ENCODE data around the gene SYT11. TPM values are rescaled to one million over a fixed set of nuclear protein-coding genes. Genes with fewer than 3 reads are reported as not detected.
A peak's percentile ranks its signal among the peaks of the same experiment; 100 is the strongest.

Gene SYT11
- total RNA-seq, 1 donor from 2014 or later, result 11.3 TPM

DNA sequence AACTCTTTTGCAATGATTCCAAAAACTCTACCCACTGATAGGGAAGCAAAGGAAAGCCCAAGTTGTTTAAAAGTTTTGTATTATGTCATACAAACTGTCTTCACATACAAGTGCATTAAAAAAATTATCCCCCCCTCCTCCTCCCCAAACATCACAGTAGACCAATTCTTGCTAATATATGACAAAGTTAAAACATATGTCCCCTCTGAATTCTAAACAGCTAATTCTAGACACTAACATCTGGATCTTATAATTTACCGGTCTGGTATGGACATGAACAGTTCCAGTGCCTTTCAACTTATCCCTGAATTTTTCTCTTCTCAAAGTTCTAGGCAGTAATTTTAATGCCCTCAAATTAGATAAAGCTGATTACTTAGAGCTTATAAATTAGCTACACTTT is 38.4 kb downstream of the SYT11 start:
- no peak for DNase-seq (ENCODE audit: low spot score)

DNA sequence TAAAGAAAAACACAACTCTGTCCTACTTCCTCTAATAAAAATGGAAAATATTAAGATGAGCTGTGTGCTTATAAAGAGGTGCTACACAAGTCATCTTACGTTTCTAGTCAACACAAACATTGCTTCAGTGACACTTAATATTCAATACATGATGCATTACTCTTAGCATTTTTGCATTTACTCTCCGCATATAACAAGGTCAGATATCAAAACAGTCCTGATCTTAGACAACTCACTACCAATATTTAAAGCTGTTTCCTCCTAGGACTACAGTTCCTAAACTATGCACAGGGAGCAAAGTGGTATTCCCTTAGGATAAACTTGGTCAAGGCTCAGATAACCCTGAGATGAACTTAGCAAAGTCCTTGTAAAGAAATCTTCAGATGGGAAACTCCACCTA is 39.5 kb downstream of the SYT11 start:
- DNase-seq (ENCODE audit: low spot score), result no peak

DNA sequence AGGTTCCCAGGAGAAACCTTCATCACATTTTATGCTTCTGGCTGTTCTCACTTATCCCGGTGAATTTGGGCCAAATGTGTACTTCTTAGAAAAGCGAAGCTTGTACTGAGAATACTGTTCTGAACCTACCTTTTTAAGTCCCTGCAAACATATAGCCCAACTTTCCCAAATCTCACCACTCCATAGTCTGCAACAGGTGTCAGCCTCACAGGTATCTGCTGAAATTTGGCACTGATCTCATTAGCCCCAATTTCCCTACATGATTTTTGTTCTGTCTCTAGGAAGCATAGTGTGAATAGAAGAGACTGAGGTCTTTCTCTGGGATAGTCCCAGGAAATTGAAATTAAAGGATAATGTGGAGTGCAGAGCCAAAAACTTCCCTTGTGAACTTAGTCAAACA is 40.3 kb downstream of the SYT11 start:
- DNase-seq (ENCODE audit: low spot score), result no peak

DNA sequence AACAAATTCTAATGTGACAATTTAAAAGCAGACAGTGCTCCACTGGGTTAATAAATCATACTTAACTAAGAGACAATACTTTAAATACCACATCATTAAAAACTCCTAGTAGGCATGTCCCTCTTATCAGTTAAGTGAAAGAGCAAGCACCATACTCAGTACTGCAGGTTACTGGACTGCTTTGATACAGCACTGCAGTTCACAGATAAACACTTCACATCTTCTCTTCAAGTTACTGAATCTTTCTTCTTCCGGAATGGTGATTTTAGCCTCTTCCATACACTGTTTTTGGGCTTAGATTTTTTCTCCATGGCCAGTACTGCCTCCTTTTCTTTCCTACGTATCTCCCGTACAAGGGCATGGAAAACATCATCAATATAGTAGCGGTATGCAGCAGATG is 40.8 kb downstream of the SYT11 start:
- no peak for DNase-seq (ENCODE audit: low spot score)

DNA sequence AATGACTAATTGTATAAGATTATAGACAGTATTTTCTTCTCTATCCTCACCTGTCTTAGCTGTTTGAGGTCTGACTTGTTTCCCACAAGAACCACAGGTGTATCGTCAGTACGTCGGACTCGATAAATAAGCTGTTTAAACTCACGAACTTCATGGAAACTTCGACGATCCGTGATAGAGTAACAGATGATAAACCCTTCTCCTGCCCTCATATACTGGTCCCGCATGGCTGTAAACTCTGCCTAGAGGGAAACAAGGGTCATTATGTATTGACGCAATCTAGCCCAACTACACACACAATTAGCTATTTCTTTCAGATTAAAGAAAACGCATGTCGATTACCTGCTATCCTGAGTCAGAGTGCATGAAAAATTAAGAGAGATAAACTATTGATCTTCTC is 44.9 kb downstream of the SYT11 start:
- no peak for DNase-seq (ENCODE audit: low spot score)

DNA sequence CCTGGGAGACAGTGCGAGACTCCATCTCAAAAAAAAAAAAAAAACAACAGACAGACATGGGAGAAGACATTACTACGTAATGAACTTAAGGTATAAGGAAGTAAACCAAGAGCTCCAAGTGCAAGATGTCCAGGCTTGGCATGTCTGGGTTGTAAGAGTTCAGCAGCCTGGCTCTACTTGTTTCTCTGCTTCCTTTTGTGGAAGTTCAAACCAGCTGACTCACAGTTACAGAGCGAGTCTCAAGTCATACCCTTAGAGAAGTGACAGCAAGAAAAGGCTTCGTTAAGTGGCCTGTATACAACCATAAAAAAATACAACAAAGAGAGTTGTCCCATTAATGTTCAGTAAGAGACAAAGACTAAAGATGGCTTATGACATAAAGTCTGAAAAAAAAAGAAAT is 50.5 kb downstream of the SYT11 start:
- DNase-seq (ENCODE audit: low spot score), result peak; percentile 70

DNA sequence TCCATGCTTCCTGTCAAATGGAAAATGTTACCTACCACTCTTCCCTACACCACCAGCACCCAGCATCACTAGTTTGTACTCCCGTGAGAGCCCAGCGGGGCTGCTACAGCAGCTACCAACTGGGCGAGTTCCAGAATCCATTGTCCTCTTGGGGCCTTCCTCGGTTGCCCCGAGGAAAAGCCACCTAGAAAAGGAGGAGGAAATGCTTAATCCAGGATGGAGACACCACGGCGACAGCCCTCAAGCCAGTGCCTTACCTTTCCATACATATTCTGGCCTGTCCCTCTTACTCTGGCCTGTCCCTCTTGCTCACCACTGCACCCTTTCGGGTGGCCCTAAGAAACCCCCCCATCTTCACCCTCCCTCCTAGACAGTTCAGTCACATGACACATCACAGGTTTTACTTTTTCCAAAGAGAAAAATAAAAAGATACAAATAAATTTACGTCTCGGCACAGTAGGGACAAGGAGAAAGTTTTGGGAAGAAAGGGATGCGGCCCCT is 51.3 kb downstream of the SYT11 start:
- no peak for DNase-seq (ENCODE audit: low spot score)

DNA sequence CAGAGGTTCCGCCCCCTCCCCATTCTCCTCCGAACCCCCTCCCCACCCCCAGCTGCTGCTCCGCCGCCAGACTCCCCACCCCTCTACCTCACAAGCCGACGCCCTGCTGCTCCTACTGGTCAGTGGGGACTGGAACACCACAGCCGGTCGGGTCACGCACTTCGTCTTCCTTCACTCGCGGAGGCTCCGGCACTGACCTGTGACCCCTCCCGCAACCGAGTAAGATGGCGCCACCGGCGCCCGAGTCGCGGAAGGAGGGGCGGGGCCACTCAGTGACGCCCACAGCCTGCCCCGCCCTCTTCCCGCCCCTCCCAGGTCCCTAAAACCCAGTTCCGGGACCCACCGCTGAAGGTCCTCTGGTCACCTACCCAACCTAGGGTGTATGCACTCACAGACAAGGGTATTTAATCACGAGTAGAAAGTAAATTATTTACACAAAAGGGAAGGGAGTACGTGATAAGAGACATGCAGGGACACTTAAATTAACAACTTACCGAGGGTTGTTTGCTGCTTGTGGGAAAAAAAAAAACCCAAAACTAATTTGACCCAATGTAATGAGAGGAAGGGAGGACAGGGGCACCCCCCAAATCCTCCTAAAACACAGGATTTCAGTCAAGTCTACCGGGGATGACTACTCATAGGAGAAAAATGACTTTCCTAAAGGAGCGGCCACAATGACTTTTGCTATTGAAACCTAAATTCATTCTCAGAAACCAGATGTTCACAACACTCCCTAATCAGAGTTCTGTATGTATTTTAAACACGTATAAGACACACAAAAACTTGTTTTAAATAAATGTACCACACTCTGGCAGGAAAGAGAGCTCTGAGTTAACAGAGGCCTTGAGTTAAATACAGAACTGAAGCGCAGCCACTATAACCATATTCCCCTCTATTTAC is 52.0 kb downstream of the SYT11 start, which contains the start of gene RIT1:
Gene RIT1, minus strand, starts transcription at position 194 of the 900 bp plus-strand sequence. CDS start 588 bp downstream, outside the sequence.
- peak; percentile 91 for DNase-seq (ENCODE audit: low spot score)

DNA sequence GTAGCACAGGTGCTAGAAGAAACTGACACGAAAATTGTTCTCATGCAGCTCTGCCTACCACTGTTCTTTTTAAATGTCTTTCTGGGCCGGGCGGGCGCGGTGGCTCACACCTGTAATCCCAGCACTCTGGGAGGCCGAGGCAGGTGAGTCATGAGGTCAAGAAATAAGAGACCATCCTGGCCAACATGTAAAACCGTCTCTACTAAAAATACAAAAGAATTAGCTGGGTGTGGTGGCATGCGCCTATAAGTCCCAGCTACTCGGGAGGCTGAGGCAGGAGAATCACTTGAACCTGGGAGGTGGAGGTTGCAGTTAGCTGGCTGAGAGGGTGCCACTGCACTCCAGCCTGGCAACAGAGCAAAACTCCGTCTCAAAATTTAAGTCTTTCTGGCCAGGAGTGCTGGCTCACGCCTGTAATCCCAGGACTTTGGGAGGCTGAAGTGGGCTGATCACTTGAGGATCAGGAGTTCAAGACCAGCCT is 52.7 kb downstream of the SYT11 start:
- no peak for DNase-seq (ENCODE audit: low spot score)

DNA sequence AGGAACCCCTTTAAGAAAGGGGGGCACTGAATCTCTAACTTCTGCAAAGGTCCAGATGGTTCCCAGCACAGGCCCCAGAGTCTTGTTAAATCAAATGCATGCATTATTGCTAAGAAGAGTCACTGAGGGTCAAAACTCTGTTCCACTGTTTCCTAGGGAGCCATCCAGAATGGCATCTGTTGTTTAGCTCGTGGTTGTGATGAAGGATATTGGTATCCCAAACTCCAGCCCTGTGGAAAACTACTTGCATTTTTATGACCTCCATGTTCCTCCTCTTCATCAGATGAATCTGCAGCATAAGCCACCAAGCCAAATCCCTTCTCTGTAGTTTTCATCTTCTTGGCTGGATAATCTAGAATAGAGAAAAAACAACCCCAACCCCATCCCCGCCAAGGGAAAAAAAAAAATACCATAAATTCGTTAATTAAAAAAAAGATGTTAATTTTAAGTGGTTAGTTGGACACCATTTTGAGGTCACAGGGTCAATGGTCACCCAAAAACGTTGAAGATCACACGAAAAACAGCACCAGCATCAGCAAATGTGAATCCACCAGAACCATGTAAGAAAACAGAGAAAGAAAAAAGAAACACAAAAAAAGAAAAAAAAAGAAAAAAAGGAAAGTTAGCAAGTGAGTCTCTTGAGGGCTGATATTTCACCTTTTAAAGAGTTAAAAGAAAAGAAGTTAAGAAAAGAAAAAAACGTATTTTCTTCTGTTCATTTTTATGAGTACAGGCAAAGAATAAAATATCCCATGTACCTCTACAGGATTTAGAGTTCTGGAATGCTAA is 54.8 kb downstream of the SYT11 start:
- DNase-seq (ENCODE audit: low spot score), result no peak

DNA sequence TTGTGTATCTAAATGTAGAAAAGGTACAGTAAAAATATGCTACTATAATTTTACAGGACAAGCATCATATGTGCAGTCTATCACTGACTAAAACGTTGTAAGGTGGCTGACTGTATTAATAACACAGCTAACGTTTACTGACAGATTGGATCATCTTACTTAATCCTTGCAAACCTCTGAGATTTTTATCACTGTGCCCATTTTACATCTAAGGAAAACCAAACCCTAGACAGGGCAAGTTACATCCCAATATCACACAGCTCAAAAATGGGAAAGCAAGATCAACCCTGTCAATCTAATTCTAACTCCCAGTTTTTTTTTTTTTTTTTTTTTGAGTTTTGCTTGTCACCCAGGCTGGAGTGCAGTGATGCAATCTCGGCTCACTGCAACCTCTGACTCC is 59.3 kb downstream of the SYT11 start:
- DNase-seq (ENCODE audit: low spot score), result no peak

DNA sequence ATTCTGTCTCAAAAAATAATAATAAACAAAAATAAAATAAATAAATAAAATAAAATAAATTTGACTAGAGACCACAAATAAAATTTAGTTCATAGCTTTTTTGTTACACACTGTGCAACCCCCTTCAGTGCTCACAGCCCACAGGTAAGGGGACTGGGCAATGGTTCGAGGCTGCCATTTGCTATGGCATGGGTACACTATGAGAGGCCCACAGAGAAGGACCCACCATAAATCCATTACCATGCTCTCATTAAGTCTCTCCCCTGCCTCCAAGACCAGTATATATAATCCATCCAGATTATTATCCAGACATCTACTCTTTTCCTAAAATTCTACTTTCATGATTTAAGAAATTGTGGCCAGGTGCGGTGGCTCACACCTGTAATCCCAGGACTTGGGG is 60.4 kb downstream of the SYT11 start:
- DNase-seq (ENCODE audit: low spot score), result no peak

DNA sequence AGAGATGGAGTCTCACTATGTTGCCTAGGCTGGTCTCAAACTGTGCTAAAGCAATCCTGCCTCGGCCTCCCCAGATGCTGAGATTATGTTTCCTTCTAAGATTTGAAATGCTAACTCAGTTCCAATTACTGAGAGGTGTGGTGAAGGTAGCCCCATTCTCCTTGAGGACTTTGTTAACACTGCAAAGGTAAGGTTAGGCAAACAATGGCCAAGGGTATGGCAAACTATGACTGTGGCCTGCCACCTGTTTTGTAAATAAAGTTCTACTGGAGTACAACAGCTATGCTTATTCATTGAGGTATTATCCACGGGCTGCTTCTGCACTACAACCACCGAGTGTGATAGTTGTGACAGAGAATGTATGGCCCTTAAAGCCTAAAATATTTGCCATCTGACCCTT is 61.4 kb downstream of the SYT11 start:
- DNase-seq (ENCODE audit: low spot score), result no peak

DNA sequence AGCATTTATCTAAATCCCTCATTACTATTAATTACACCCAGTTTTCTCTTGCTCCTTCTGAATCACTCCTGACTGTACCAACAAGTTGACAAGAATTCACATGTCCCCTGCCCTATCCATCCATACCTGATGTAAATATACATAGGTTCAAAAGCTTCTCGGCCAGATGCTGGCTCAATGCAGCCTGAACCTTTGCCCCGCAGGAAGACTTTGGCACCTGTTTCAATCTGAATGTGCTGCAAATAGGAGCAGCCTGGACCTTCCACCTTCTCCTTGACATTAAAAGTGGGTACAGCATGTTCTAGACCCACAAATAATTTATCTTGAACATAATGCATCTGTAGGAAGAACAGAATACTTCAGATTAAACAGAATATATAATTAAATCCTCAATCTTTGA is 66.1 kb downstream of the SYT11 start:
- DNase-seq (ENCODE audit: low spot score), result no peak

DNA sequence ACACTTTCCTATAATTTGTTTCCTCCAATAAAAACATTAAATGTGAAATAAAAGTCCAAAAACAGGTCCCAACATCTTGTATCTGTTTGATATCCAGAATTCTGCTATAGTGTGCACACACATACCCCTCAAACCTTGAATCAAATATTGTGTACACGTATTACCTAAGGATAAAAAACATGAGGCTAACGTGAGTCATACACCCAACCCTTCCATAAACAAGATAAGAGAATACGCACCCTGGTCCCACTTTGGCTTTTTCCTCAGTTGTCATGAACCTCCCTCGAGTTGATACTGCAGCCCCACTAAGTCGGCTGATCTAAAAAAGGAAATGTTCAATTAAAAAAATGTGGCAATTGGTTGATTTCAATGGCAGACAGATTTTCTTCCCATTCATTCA is 69.7 kb downstream of the SYT11 start:
- DNase-seq (ENCODE audit: low spot score), result no peak

DNA sequence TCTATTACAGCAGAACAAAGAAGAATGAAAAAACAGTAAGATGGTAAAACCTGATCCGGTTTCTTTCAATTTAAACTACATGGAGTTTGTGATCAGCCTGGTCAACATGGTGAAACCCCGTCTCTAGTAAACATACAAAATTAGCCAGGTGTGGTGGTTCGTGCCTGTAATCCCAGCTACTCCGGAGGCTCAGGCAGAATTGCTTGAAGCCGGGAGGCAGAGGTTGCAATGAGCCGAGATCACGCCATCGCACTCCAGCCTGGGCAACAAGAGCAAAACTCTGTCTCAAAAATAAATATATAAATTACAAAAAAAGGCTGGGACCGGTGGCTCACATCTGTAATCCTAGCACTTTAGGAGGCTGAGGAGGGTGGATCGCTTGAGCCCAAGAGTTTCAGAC is 71.4 kb downstream of the SYT11 start:
- DNase-seq (ENCODE audit: low spot score), result peak; percentile 10

DNA sequence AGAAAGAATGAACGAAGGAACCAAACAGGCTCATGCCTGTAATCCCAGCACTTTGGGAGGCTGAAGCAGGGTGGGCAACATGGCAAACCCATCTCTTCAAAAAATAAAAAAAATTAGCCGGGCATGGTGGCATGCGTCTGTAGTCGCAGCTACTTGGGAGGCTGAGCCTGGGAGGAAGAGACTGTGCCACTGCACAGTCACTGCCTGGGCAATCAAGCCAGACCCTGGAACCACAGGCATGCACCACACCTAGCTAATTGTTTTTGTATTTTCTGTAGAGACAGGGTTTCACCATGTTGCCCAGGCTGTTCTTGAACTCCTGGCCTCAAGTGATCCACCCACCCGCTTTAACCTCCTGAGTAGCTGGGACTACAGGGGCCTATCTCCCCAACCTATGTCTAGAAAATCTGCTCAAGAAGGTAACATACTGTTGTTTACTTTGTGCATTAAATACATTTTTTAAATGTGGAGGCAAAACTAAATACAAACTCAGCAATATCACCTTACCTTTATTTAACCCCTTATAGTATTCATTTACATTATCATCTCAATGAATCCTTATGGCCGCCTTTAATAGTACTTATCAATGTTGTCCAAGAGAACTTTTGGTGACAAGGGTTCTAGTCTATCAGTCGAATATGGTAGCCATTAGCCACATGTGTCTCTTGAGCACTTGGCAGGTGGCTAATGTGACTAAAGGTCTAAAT is 72.1 kb downstream of the SYT11 start:
- peak; percentile 43 for DNase-seq (ENCODE audit: low spot score)

DNA sequence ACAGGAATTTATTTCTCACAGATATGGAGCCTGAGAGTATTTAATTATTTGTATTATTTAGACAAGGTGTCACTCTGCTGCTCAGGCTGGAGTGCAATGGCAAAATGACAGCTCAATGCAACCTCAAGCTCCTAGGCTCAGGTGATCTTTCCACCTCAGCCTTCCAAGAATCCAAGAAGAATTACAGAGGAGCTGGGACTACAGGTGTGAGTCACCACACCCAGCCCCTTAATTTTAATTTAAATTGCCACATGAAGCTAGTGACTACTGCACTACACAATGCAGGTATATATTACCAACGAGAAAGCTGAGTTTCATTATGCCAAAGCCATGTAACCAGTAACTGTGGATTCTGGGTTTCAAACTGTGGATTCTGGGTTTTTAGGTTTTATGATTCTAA is 72.7 kb downstream of the SYT11 start:
- no peak for DNase-seq (ENCODE audit: low spot score)

DNA sequence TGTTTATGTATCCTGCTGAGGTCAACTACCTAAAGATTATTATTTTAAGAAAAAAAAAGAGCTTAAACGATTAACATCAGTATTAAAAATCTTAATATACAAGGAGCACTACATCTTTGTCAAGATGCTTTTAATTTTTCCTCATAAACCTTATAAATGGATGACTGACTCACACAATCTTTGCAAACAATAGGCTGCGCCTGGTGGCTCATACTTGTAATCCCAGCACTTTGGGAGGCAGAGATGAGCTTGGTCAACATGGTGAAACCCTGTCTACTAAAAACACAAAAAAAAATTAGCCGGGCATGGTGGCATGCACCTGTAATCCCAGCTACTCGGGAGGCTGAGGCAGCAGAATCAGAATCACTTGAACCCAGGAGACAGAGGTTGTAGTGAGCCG is 73.1 kb downstream of the SYT11 start:
- DNase-seq (ENCODE audit: low spot score), result peak; percentile 4

DNA sequence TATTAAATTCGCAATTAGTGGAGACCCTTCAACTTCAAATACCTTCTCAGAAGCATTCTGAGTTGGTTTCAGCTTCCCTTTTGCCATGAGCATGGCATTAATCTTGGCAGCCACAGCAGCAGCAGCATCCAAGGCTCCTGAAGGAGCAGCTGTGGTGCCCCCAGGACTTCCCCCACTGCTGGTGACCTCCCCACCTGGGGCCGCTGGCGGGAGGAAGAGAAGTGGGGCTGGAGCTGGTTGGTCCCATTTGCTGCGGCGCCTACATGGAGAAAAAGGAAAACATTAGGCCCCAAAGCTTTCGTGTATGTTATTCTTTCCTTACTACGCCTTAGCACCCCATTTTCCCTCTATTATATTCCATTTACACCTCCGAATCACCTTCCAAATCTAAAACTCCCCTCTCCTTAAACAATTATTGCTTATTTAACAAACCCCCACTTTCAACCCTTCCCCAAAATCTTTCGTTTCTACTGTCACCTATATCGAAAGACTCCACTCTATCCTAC is 74.3 kb downstream of the SYT11 start:
- DNase-seq (ENCODE audit: low spot score), result peak; percentile 43

DNA sequence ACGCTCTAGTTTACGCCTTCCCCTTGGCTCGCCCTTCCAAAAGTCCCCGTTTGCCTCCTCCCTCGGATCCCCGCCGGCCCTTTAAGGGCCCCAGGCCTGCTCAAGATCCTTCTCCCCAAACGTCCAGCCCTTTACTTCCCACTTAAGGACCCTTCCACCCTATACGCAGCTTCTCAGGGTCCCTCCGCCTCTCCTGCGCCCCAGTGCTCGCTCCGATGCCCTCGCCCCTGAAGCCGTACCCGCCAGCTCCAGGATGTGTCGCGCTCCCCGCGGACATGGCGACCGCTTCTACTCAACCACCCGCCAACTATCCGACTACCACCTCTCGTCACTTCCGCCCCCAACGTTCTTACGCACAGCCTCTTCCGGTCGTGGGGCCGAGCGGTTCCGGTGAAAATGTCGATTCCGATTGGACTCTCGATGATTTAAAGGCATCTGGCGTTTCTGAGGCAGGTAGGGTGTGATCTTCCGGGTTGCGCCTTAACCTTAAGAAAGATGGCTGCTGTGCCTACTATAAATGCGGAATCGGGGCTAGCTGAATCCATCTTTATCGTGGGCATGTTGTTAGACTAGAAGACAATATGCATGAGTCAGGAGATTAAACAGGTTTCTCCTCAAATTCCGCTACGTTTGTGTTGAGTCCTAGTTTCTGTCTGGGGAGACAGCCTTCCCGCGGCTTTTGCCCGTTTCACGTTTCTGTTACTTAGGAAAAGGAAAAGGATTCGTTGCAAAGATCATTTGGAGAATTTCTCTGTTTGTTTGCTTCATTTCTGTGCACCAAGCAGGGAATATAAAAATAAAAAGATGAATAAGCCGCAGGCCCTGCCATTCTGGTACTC is 74.9 kb downstream of the SYT11 start, which contains the start of gene KHDC4:
Gene KHDC4, minus strand, starts transcription at position 317 of the 839 bp plus-strand sequence. Its CDS starts 40 bp downstream, at position 277.
- DNase-seq (ENCODE audit: low spot score), result peak; percentile 97

Measured in ureter (tissue), 1 donor.